GM18867 (cell line): ENCODE measurements around the gene ULK3.

Experiments used
- ATAC-seq: cut with Tn5 transposase; IDR thresholded peaks from one replicate; pipeline ENCODE4 v1.9.1; 2021; ENCODE audit warnings: mild to moderate bottlenecking, moderate library complexity; ENCODE audit not compliant: unreplicated experiment

ULK3 gene

GRCh38 chr15:74841891-74842373, 1.0 kb downstream of the ULK3 start:
- ATAC-seq: no peak

GRCh38 chr15:74840851-74841775, 1.8 kb downstream of the ULK3 start:
- no peak for ATAC-seq

- ATAC-seq: no peak
These were observed 3.2 kb downstream of the ULK3 start for GRCh38 chr15:74839526-74840395.

GRCh38 chr15:74838746-74839525, 4.0 kb downstream of the ULK3 start:
- ATAC-seq: no peak

GRCh38 chr15:74838137-74838516, 4.8 kb downstream of the ULK3 start:
- ATAC-seq: no peak

- no peak for ATAC-seq
These were observed 5.3 kb downstream of the ULK3 start for GRCh38 chr15:74837482-74838136.

GRCh38 chr15:74836846-74837245, 6.1 kb downstream of the ULK3 start:
- ATAC-seq: no peak

- ATAC-seq: no peak
These were observed 7.6 kb downstream of the ULK3 start for GRCh38 chr15:74835312-74835823.

- ATAC-seq: no peak
These were observed 9.4 kb downstream of the ULK3 start for GRCh38 chr15:74833376-74834107.

- no peak for ATAC-seq
These were observed 10.1 kb downstream of the ULK3 start for GRCh38 chr15:74832826-74833225.

GRCh38 chr15:74831813-74832495, 11.0 kb downstream of the ULK3 start:
- no peak for ATAC-seq

GRCh38 chr15:74830868-74831267, 12.1 kb downstream of the ULK3 start:
- no peak for ATAC-seq

GRCh38 chr15:74829991-74830390, 13.0 kb downstream of the ULK3 start:
- ATAC-seq: no peak

GRCh38 chr15:74829486-74829885, 13.5 kb downstream of the ULK3 start:
- ATAC-seq: no peak

- ATAC-seq: no peak
These were observed 14.1 kb downstream of the ULK3 start for GRCh38 chr15:74828835-74829234.

GRCh38 chr15:74827614-74828013, 15.3 kb downstream of the ULK3 start:
- ATAC-seq: no peak

GRCh38 chr15:74826921-74827320, 16.0 kb downstream of the ULK3 start:
- ATAC-seq: no peak

GRCh38 chr15:74826364-74826819, 16.6 kb downstream of the ULK3 start, which contains the start of gene CPLX3:
Gene CPLX3 (plus strand): TSS chr15:74826627. CDS start chr15:74826704, 77 bp downstream.
- ATAC-seq: no peak

GRCh38 chr15:74825866-74826265, 17.1 kb downstream of the ULK3 start:
- no peak for ATAC-seq
